ENCODE data around the gene SAMHD1.

Gene SAMHD1

GRCh38 chr20:36865861-36866149 is 85.7 kb downstream of the SAMHD1 start:
- no peak for DNase-seq (ENCODE audit: low spot score)
- TF ChIP-seq, protein P1, sequence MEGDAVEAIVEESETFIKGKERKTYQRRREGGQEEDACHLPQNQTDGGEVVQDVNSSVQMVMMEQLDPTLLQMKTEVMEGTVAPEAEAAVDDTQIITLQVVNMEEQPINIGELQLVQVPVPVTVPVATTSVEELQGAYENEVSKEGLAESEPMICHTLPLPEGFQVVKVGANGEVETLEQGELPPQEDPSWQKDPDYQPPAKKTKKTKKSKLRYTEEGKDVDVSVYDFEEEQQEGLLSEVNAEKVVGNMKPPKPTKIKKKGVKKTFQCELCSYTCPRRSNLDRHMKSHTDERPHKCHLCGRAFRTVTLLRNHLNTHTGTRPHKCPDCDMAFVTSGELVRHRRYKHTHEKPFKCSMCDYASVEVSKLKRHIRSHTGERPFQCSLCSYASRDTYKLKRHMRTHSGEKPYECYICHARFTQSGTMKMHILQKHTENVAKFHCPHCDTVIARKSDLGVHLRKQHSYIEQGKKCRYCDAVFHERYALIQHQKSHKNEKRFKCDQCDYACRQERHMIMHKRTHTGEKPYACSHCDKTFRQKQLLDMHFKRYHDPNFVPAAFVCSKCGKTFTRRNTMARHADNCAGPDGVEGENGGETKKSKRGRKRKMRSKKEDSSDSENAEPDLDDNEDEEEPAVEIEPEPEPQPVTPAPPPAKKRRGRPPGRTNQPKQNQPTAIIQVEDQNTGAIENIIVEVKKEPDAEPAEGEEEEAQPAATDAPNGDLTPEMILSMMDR (IDR thresholded peaks at IDR 0.05; ENCODE audit: extremely low read depth, missing control alignments) = no peak

DNA sequence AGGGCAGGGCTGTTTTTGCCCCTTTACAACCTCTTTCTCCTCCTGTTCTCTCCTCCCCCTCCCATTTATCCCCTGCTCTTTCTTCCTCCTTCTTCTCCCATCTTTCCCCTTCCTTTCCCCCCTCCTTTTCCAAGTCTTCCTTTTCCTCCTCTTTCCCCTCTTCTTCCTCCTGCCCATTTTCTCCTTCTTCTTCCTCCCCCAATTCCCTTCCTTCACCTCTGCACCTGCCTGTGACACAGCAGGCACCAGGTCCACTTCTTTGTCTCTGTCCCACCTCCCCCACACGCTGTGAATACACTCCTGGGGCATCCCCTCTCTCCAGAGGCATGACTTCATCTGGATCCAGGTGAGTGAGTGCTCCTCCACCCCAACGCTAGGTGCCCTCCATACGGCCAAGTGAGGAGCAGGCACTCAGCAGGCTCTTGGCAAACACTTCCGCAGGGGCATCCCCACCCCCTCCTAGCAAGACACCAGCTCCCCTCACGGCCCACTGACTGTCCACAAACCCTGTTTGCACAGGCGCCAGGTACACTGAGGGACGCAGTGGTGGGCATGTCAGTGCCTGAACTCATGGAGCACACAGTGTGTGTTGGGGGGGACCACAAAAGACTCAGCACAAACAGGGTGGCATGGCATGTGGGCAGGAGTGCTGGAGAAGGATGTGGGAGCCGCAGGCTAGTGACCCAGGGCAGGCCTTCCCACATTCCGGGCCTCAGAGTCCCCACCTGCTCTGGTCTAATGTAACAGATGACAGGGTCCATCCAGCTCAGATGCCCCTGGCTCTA is 86.2 kb downstream of the SAMHD1 start:
- TF ChIP-seq, protein P1 (IDR thresholded peaks at IDR 0.05; ENCODE audit: extremely low read depth, missing control alignments) = no peak
- no peak for DNase-seq (ENCODE audit: low spot score)

DNA sequence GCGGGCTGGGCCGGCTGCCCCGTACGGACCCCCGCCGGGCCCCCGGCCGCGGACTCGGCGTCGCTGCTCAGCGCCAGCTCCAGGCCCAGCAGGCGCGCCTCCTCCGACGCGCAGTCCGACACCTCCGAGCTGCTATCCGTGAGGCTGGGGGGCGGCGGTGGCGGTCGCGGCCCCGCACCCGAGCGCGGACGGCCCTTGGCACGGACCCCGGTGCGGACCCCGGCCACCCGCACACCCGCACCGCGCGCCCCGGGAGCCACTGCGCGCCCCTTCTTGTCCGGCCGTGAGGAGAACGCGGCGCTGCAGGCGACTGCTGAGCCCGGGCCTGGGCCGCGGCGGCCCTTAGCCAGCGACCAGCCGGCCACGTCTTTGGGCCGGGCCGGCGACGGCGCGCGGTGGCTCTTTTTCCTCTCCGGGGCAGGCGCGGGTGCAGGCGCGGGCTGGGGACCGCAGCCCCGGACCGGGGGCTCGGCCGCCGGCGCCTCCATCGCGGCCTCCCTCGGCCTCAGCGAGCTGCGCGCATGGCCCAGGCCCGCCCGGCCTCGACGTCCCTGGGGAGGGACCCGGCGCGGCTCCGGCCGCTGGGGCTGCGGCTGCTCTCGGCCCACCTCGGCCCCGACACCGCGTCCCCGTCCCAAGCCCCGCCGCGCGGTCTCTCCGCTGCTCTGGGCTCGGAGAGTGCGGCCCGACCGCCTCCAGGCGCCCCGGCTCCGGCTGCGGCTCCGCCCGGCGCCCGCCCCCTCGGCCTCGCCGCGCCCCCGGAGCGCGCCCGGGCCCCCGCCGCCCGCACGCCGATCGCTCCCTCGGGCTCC is 88.4 kb downstream of the SAMHD1 start:
- no peak for DNase-seq (ENCODE audit: low spot score)
- TF ChIP-seq, protein P1 (IDR thresholded peaks at IDR 0.05; ENCODE audit: extremely low read depth, missing control alignments) = no peak

- no peak for DNase-seq (ENCODE audit: low spot score)
- TF ChIP-seq, protein P1 (IDR thresholded peaks at IDR 0.05; ENCODE audit: extremely low read depth, missing control alignments) = no peak
These were observed 89.4 kb downstream of the SAMHD1 start for GRCh38 chr20:36861875-36862801.

GRCh38 chr20:36861625-36861874 is 90.0 kb downstream of the SAMHD1 start:
- TF ChIP-seq, protein P1 (IDR thresholded peaks at IDR 0.05; ENCODE audit: extremely low read depth, missing control alignments) = no peak
- no peak for DNase-seq (ENCODE audit: low spot score)

DNA sequence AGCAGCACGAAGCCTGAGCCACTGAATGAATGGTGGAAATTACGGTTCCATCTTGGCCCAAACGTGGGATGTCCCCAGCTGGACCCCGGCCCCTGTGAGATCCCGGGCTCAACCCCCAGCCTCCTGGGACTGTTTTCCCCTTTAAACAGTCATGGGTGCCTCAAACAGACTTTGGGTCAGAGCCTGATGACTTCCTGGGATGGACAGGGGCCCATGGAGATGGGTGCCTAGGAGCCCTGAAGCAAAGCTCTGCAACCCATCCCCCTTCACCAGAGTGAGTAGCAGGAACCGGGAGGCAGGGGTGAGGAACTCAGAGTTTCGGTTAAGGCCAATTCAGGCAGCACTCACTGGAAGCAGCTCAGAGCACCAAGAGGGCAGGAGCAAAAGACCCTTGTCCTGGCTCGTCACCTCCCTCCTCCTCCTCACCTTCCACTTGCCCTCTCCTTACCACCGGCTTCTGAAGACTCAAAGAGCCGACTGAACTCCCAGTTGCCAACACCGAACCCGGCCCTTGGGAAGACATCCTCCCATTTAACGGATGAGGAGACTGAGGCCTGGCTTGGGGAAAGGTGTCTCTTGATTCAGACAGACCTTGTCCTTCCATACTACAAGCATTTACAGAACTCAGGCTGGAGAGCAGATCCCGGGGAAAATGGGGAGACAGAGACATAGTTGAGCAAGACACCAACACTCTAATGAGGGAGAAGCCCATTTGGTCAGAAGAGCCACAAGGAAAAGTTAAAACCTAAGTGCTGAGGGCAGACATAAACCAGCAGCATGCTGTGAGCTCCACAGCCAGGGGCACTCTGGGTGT is 90.5 kb downstream of the SAMHD1 start:
- TF ChIP-seq, protein P1 (IDR thresholded peaks at IDR 0.05; ENCODE audit: extremely low read depth, missing control alignments) = no peak
- no peak for DNase-seq (ENCODE audit: low spot score)

All from GM20000 (cell line).